HG02870 (cell line): Measurements from ENCODE around the gene HOXD9.

ENCODE experiments used
- ATAC-seq: cut with Tn5 transposase; IDR thresholded peaks from one replicate; pipeline ENCODE4 v1.9.1; 2021; ENCODE audit warnings: mild to moderate bottlenecking, moderate library complexity; ENCODE audit not compliant: unreplicated experiment

Gene HOXD9

GRCh38 chr2:176098366-176099158, 24.0 kb upstream of the HOXD9 start:
- ATAC-seq: no peak

- no peak for ATAC-seq
Observed at GRCh38 chr2:176099159-176099727, 23.3 kb upstream of the HOXD9 start.

GRCh38 chr2:176099728-176100546, 22.6 kb upstream of the HOXD9 start, which contains the start of gene HOXD12:
Gene HOXD12, plus strand, starts transcription at chr2:176099795. Its CDS starts 7 bp downstream, at chr2:176099802.
- no peak for ATAC-seq

GRCh38 chr2:176100547-176101140, 21.9 kb upstream of the HOXD9 start:
- no peak for ATAC-seq

- ATAC-seq: no peak
Observed at GRCh38 chr2:176101216-176101830, 21.2 kb upstream of the HOXD9 start.

GRCh38 chr2:176101842-176102241, 20.7 kb upstream of the HOXD9 start:
- ATAC-seq: no peak

- ATAC-seq: no peak
Observed at GRCh38 chr2:176102309-176102866, 20.1 kb upstream of the HOXD9 start.

GRCh38 chr2:176103194-176103593, 19.3 kb upstream of the HOXD9 start:
- no peak for ATAC-seq

GRCh38 chr2:176103742-176104315, 18.7 kb upstream of the HOXD9 start:
- ATAC-seq: no peak

- no peak for ATAC-seq
Observed at GRCh38 chr2:176104316-176105077, 18.0 kb upstream of the HOXD9 start.

- no peak for ATAC-seq
Observed at GRCh38 chr2:176105078-176105729, 17.3 kb upstream of the HOXD9 start.

GRCh38 chr2:176105730-176106580, 16.6 kb upstream of the HOXD9 start:
- no peak for ATAC-seq

GRCh38 chr2:176106581-176107539, 15.7 kb upstream of the HOXD9 start, which contains the start of gene HOXD11:
Gene HOXD11, plus strand, starts transcription at chr2:176107280. Its CDS starts 76 bp downstream, at chr2:176107356.
- ATAC-seq: no peak

GRCh38 chr2:176107731-176108181, 14.8 kb upstream of the HOXD9 start:
- no peak for ATAC-seq

GRCh38 chr2:176109192-176109901, 13.2 kb upstream of the HOXD9 start:
- no peak for ATAC-seq

- ATAC-seq: no peak
Observed at GRCh38 chr2:176109946-176110345, 12.6 kb upstream of the HOXD9 start.
